Stimulated activated CD4-positive, alpha-beta T cell treated with anti-CD3 and anti-CD28 coated beads, TNF-alpha, amount 100 ng/mL, for 48 hours (primary cell): ENCODE data around the gene LCN2.
"Not testable (repeated sequence)": the region's sequence is repeated elsewhere in the genome, so short reads cannot be mapped to it uniquely, and the experiment has no call there.

Source experiments
- DNase-seq, 3 donors: peaks; one replicate each; pipeline ENCODE4 v3.0.0-alpha.2; 2020; ENCODE audit warnings: low read depth in 3 of 3

Gene LCN2

DNA sequence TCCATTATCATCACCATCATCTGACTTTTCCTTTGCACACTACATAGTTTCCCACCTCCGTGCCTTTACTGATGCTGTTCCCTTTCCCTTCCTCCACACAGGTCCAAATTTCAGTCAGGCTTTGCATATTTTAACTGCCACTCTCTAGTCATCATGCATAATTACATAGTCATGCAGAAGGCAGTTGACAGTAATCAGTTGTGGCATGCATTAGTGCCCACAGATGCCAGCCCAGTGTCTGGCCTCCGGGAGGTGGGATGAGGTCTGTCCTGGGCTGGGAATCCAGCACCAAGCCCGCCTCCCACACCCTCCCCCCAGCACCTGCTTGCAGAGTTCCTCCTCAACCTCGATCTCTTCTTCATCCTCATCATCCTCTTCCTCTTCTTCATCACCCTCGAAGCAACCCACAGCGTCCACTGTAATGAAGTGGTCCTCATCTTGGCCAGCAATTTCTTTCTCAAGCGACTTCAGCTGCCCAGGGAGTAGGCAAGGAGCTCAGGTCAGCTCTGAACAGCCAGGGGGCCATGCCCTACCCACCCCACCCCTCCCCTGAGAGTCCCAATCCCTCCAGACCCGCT, 19.6 kb downstream of the LCN2 start:
- no peak for DNase-seq

- no peak for DNase-seq
Observed at GRCh38 chr9:128169492-128169891, 20.2 kb downstream of the LCN2 start.

- no peak for DNase-seq
Observed at GRCh38 chr9:128169925-128170324, 20.7 kb downstream of the LCN2 start.

DNA sequence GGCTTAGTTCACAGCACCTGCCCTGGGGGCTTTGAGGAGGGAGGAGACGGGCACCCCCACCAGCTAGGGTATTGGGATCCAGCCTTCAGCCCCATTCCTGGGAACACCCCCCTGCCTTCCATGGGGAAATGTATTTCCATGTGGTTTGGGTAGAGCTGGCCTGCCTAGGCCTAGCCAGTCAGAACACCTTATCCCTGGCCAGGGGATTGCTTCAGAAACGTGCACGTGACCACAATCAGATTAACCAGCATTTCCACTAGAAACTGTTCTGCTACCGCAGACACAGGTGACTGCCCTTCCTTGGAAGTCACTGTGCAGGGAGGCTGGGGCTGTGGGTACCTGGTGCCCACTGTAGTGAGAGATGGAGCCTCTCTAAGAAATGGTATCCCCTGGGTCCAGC, 24.8 kb downstream of the LCN2 start:
- DNase-seq = no peak

- DNase-seq = no peak
Observed at GRCh38 chr9:128175102-128175563, 25.9 kb downstream of the LCN2 start.

- no peak for DNase-seq
Observed at GRCh38 chr9:128175726-128176125, 26.5 kb downstream of the LCN2 start.

- DNase-seq = no peak
Observed at GRCh38 chr9:128178806-128179431, 29.7 kb downstream of the LCN2 start.

DNA sequence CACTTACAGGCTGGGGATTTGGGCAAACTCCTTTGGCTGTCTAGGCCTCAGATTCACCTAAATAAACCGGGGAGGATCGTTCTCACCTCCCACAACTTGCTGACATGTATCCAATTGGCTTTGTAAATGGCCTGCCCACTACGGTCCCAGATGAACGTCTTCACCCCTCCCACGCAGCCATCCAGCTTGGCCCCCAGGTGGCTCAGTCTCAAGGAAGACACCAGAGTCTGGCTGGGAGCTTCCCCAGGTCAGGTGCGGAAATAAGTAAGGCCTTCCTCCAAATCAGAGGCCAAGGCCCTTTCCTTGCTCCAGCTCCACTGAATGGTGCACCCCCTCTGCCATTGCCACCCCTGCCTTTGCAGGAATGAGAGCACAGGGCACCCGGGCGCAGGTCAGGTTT, 30.7 kb downstream of the LCN2 start:
- no peak for DNase-seq

GRCh38 chr9:128180447-128180846, 31.2 kb downstream of the LCN2 start:
- DNase-seq = no peak

DNA sequence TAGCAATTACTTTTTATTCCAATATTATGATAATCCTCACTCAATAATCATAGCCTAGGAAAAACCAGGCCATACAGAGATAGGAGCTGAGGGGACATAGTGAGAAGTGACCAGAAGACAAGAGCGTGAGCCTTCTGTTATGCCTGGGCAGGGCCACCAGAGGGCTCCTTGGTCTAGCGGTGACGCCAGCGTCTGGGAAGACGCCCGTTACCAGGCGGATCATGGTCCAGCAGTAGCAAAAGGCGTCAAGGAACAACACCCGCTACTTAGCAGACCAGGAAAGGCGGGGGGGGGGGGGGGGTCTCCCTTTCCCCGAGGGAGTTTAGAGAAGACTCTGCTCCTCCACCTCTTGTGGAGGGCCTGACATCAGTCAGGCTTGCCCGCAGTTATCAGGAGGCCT, 32.2 kb downstream of the LCN2 start:
- not testable (repeated sequence) for DNase-seq

- no peak for DNase-seq
Observed at GRCh38 chr9:128182893-128183588, 33.8 kb downstream of the LCN2 start.

DNA sequence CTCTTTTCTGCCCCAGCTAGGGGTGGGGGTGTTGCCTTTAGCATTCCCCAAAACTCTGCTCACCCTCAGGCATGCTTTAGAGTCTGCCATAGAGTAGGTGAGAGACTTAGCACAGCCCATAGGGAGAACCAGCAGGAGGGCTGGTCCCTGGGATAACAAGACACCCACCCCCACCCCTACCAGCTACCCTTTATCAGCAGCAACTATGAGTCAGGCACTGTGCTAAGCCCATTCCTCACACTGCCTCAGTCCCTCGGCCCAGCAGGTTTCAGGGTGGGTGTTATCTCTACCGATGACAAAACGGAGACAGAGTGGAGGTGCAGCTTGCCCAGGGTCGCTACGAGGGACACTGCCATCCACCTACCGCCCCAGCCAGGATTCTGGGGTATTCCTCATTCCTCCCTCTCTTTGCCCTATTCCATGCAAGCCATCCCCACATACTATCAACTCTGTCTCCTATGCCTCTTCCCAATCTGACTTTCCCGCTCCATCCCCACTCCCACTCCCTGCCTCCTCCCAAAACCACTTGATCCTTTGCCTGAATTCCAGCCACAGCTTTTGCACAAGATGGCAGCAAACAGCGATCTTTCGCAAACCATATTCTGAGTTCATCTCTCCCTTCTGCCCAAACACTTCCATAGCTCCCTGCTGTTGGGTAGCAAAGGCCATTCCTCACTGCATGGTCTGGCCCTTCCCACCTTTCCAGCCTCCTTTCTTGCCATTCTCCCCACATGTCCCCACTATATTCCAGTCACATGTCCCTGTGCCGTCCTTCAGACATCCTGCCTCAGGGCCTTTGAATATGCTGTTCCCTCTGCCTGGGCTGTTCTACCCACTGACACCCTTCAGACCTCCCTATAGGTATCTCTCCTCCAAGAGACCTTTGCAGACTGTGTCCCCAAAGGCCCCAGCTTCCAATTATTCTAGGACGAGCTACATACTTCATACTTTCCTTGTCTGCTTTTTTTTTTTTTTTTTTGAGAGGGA, 37.0 kb downstream of the LCN2 start:
- no peak for DNase-seq

GRCh38 chr9:128187361-128187760, 38.1 kb downstream of the LCN2 start:
- no peak for DNase-seq

GRCh38 chr9:128188209-128188608, 39.0 kb downstream of the LCN2 start:
- DNase-seq = no peak

DNA sequence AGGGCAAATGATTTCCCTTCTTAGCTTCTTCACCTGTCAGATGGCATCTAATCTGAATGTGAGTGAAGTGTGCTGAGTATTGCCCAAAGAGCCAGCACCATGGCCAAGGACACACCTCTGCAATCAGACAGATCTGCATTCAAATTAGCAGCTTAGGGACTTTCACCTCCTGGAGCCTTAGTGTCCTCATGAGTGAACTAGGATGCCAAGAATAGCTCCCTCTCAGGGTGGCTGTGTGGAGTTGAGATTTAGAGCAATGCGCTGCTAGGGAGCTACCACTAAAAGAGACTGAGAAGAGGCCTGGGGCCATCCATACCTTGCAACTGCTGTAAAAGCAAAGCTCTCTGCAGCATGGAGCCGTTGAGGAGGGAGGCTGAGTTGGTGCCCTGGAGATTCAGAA, 40.8 kb downstream of the LCN2 start:
- DNase-seq = no peak

DNA sequence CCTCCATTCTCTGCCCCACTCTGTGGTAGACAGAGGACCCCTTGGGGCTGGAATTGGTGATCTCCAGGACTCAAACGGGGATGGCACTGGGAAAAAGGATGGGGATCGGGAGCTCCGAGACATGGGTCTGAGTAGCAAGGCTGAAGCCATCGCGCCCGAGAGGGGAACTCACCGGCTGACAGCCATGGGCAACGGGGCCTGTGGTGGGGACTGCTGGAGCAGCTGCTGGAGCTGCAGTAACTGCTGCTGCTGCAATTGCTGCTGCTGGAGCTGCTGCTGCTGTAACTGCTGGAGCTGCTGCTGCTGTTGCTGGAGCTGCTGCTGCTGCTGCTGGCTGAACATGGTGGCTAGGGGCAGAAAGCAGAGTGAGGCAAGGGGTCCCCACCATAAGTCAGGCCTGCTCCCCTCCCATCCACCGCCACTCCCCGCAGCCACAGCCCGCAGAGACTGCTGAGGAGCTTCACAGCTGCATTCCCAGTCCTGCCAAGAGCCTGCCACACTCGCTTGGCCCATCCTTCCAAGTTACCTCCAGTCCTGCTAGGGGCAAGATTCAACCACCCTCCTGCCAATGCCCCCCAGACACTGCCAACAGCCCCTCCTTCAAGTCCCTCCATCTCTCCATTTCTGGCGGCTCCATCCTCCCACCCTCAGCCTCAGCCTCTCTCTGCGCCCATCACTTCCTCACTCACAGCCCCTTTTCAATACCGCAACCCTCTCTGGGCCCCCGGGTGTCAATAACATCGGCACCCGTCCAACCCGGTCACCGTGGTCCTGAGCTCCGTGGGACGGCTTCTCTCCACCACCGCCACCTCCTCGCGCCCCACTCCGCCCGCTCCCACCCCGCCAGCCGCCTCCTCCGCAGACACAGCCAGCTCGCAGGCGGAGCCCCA, 41.5 kb downstream of the LCN2 start:
- DNase-seq = peak in 2 of 3 donors; percentile 10 to 19

DNA sequence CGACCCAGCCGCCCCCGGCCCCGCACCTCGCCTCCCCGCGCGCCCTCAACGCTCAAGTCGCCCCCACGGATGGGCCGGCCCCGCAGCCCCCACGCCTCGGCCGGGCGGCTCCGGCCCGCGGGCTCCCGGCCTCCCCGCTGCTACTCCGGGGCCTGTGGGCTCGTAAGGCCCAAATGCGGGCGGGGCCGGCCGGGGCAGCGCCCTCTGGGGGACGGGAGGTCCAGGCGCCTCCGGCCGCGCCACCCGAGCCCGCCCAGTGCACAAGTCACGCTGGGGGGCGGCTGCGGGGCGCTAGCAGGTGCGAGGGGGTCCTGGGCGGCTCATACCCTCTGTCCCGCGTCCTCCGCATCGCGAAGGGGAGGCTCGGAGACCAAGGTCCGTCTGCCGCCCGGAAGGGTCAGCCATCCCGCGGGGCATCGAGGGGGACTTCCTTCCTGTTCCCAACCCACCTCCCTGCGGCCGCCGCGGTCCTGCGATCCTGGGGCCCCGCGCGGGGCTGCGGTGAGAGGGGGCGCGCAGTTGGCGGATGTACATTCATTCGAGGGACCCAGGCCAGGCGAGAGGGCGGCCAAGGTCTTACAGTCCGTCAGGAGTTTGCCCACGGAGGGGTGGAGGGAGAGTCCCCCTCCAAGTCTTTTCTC, 42.3 kb downstream of the LCN2 start, which contains the start of gene CIZ1:
CIZ1 (minus strand) TSS at position 167 of the 641 bp plus-strand sequence. CDS start 715 bp downstream, outside the sequence.
- peak; percentile 34 to 69 (median 47) for DNase-seq

DNA sequence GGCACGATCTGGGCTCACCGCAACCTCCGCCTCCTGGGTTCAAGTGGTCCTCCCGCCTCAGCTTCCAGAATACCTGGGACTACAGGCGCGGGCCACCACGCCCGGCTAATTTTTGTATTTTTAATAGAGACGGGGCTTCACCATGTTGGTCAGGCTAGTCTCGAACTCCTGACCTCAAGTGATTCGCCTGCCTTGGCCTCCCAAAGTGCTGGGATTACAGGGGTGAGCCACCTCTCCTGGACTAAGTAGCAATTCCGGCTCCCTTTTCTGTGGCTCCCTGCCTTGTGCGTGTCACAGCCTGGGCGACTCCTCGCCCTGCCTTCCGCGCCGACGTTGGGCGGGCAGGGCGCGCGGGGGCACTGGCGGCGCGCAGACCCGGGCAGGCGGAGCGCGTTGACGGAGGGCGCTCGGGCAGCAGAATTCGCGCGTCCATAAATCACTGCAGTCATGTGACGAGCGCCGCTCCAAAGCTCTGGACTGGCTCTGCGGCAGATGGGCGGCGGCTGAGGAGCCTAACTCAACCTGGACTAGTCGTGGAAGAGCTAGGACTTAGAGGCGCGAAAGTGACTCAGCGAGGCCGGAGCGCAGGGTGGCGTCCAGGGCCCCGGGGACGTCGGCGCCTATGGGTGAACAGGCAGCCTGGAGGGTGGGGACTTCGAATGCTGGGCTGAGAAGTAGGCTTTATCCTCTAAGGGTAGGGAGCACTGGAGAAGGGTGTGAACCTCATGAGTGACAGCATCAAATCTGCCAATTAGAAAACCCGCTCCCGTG, 43.5 kb downstream of the LCN2 start:
- peak in 1 of 3 donors; percentile 30 for DNase-seq

- DNase-seq = no peak
Observed at GRCh38 chr9:128193469-128194096, 44.3 kb downstream of the LCN2 start.
